HG02759 (cell line): ENCODE data around the gene KLK12.

Source experiments
- ATAC-seq: cut with Tn5 transposase; IDR thresholded peaks from one replicate; pipeline ENCODE4 v1.9.1; 2021; ENCODE audit warnings: mild to moderate bottlenecking, moderate library complexity; ENCODE audit not compliant: unreplicated experiment

KLK12 gene

DNA sequence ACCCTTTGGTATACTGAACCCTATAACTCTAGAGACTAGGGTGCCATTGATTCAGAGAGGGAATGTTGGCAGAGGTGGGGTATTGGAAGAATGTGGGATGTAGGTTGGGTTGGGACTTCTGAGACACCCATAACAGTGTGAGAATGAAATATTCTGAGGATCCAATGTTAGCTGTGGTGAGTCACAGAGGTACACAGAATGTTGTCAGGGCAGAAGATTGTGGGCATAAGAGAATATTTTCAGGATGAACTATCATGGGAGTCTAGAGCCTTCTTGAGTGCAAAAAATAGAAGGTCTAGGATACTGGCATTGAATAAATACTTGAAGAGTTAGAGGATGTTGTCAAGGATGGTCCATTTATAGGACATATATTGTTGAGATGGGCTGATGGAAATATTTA is 21.1 kb upstream of the KLK12 start:
- no peak for ATAC-seq

DNA sequence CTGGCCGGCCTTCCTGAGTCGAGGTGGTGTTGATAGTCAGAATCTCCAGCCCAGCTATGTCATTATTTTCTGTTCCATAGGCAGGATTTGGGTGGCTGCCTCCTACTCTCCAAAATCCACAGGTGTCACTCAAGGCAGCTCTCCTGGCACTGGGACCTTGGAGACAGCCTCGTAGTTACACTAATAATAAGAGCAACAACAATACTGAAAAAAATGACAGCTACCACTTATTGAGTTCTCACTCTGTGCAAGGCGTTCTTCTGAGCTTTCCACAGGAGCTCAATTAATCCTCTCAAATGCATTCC is 12.2 kb upstream of the KLK12 start:
- no peak for ATAC-seq

DNA sequence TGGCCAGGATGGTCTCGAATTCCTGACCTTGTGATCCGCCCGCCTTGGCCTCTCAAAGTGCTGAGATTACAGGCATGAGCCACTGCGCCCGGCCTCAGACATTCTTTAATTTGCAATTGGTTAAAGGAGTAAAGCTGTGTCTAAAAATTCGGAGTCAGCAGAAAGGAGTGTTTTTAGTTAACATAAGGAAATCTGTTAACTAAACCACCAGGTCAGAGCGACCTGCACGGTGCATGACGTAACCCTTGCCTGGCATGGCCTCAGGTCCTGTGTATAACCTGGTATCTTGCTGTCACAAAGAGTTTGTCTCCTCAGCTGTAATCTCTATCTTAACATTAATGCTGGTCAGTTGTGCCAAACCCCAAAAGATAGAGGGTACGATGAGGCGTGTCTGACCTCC is 9.5 kb upstream of the KLK12 start:
- no peak for ATAC-seq

DNA sequence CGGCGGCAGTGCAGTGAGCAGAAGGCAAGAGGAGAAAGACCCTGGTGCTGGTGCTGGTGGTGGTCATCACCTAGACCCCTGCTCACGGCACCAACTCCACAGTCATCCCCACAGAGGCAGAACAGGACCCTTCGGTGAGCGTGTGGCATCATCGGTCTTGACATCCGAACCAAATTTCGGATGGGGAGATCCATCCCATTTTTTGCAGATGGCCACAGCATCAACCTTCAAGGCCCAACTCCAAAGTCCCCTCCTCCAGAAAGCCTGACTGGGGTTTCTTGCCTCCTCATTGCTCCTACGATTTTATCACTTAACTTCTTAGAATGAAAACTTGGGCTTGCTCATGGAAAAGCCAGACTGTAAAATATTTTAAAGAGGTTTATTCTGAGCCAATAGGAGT is 8.7 kb upstream of the KLK12 start:
- ATAC-seq, result no peak

DNA sequence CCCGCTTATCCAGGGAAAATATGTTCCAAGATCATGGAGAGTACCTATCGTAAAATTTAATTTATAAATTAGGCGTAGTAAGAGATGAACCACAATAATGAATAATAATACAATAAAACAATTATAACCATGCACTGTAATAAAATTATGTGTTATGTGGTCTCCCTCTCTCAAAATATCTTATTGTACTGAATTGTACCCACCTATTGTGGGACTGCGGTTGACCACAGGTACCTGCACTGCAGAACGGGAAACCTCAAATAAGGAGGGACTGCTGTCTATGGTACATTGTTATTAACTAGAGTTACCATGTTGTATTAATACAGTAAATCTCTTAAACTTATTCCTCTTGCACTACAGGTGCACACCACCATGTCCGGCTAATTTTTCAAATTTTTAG is 5.3 kb upstream of the KLK12 start:
- ATAC-seq, result no peak

DNA sequence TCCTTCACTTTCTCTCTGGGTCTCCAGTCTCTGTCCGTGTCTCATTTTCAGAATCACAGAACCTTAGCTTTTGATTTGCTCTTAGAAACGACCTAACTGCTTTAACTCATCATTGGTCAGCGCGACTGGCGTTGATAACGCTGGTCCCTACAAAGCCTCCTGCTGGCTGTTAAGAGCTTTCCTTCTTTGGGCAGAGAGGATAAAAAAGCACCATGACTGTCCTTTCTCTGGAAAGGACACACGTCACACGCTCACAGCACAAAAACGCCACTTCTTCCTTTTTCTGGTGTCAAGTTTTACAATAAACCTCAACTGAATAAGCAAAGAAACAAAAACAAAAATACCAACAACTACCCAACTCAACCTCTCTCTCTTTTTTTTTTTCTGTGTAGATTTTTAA is 1.7 kb upstream of the KLK12 start:
- ATAC-seq, result no peak

DNA sequence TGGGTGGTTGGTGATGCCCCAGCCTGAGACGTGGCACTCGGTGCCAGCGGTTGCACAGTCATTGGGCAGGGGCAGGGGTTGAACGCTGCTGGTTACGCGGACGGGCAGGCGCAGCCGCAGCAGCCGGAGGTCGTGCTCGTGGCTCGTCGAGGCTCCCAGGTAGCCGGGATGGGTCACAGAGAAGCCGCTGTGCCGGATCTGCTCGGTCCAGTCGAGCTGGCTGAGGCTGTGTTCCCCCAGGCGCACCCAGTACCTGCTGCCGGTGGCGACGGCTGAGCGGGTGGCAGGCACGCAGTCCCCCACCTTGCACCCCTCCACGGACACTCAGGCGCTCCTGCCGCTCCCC is 2.9 kb downstream of the KLK12 start:
- no peak for ATAC-seq

DNA sequence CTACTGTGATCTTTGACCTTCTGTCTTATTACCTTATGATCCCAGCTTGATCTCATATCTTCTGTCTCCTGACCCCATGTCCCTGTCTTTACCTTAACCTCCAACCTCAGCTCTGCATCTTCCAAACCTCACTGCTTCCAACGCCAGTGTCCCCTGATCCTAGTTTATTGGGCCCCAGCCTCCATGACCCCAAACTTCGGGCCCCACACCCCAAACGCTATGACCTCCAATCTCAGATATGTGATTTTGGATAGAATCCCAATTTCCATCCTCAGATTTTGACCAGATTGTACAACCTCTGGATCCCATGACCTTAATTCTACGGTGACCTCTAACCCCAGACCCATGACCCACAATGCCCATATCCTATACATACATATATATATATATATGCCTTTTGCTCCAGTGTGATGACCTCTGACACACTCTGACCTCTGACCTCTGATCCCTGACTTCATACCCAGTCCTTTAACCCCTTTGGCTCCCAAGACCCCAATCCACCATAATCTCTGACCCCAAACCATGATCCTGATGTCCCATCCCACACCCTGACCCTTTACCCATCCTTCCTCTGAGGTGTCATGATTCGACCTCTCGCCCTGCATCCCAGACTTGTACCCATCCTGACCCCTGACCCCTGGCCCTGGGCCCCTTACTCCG is 3.5 kb downstream of the KLK12 start:
- no peak for ATAC-seq

DNA sequence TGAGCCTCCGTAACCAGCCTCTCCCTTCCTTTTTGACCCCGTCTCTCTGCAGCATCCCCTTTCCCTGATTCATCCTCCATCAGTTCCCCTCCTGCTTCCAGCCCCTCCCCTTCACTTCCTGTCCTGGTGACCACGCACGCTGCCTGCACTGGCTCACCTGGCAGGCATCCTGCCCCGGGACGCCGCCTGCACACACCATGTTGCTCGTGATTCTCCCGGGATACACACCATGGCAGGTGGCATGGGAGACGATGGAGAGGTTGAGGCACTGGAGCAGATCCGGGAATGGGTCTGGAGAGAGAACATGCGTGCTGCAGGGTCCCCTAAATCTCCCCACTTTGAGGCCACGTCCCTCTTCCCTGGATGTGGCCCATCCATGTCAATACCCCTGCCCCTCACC is 4.2 kb downstream of the KLK12 start:
- ATAC-seq, result no peak

DNA sequence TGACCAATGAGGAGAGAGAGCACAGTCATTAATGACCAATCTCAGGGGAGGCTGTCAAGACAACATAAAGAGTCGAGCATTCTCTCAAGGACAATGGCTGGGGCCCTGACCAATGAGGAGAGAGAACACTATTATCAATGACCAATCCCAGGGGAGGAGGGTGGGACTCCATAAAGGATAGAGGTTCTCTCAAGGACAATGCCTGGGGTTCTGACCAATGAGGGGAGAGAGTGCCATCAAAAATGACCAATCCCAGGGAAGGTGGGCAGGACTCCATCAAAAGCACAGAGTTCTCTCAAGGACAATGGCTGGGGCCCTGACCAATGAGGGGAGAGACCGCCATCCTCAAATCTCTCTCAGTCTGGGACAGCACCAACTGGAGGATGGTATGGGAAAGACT is 5.1 kb downstream of the KLK12 start:
- ATAC-seq, result no peak

DNA sequence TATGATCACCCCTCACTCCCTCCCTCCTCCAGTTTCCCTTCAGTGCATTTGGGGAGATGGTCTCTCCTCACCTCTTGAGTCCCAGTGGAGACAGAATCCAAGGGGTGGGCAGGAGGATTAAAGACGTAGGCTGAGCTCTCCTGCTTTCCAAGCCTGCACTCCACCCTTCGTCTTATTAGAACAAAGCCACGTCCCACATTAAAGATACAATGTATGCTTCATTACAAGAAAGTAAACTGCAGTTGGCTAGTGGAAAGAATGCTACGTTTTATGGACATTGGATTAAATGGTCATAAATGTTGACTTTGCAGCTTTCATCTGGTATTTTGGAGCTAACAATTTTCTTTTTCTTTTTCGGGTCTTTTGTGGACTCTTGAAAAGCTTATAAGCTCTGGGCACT is 6.9 kb downstream of the KLK12 start:
- no peak for ATAC-seq

DNA sequence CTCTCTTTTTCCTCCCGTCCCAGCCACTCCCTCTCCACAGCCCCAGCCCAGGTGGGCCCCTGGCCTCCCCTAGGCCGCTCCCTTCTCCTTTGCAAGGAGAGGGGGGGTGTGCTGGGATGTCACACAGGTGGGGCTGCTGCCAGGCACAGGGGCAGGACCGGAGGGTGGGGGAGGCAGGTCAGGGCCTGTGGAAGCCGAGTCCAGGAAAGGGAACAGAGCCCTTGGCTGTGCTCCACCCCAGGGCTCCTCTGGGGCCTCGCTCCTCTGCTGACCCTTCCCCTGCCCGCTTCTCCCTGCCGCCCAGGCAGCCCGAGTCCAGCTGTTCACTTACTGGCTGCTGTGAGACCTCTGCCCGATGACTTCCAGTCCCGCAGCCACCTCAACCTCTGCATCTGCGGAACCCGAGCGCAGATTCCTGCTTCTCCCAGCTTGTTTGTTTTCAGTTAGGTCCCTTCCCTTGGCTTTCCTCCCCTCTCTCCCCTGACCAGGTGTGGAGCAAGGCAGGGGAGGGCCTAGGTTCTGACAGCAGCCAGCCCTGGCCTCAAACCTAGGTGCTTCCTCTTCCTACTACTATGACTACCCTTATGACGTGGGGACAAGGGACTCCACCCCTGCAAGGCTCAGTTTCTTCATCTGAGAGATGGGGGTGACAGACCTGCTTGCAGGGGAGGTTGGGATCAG is 7.5 kb downstream of the KLK12 start:
- ATAC-seq, result no peak

DNA sequence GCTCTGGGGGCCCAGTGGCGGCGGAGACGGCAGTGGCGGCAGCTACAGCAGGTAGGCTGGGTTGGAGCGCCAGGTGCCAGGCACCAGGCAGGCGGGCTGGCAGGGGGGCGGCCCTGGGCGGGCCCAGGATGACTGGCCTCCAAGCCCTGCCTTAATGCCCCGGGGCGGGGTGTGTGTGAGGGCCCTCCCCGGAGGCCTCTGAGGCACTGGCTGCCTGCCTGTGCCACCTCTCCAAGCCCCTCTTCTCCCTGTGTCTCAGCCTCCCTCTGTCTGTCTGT is 8.3 kb downstream of the KLK12 start, which contains the start of gene KLK11:
KLK11 (minus strand) TSS at position 63 of the 278 bp plus-strand sequence. CDS start 985 bp downstream, outside the sequence.
- ATAC-seq, result no peak

DNA sequence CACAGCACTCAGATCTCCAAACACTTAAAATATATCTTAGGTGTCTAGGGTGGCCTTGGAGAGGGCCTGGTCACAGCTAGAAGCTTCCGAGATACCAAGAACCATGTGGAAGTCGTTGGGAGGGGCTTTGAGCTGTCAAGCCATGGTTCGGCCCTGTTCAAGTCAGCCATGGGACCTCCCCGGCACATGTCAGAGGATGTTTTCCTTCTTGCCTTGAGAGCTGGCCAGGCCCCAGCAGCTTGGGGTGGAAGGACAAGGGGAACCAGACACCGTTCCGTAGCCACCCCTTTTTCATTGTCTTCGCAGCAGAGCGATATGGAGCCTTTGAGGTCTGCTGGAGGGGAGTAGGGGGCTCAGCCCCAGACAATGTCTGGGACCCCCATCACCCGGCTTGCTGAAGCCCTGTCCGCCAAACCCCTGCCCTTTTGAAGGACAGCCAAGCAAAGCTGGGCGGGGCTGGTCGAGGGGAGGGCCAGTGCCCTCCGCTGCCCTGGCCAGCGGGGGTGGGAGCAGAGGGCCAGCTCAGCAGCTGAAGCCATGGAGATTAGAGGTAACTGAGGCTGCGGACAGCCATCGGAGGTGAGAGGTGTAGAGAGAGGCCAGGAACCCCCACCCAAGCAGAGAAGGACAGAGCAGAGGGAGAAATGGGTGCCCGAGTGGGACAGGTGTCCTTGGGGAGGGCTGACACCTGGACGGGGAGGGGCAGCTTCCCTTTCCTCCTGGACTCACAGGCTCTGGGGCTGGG is 8.8 kb downstream of the KLK12 start:
- no peak for ATAC-seq

DNA sequence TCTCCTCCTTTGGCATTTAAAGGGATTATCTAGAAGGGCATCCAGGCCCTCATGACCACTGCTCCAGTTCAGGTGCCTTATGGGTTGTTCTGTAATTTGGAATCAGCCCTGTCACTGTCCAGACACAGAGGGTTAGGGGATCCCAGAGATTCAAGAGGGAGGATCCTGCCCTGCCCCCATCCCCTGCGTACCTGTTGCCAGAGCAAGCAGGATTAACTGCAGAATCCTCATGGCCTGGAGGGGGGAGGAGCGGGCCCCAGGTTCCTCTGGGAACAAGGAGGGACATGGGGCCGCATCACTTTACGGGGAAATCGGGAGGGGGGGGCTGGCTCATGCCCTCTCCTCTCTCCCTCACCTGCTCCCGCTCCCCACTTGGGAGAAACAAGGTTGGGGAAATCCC is 9.4 kb downstream of the KLK12 start:
- ATAC-seq, result no peak

DNA sequence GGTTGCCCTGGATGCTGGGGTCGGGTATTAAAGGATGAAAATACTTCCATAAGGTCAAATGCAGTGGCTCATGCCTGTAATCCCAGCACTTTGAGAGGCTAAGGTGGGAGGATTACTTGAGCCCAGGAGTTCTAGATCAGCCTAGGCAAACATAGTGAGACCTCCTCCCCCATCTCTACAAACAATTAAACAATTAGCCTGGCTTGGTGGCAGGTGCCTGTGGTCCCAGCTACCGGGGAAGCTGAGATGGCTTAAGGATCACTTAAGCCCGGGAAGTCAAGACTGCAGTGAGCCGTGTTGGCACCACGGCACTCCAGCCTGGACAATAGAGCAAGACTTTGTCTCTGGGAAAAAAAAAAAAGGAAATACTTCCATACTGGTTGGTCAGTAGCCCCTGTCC is 9.9 kb downstream of the KLK12 start:
- no peak for ATAC-seq

DNA sequence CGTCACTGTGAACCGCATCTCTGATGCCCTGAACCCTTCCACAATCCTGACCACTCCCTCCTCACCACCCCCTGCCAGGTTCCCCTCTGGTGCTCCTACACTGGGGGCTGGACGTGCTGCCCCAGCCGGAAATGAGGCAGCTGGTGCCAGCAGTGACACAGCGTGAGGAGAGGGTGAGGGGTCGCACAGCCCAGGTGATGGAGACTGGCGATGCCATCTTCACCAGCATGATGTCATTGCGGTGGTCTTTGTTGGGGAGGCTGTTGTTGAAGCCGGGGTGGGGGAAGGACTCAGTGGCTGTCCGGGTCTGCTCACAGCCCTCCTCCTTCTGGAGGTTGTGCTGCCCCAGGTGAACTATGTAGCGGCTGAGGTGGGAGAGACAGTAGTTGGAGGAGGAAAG is 10.9 kb downstream of the KLK12 start:
- no peak for ATAC-seq

DNA sequence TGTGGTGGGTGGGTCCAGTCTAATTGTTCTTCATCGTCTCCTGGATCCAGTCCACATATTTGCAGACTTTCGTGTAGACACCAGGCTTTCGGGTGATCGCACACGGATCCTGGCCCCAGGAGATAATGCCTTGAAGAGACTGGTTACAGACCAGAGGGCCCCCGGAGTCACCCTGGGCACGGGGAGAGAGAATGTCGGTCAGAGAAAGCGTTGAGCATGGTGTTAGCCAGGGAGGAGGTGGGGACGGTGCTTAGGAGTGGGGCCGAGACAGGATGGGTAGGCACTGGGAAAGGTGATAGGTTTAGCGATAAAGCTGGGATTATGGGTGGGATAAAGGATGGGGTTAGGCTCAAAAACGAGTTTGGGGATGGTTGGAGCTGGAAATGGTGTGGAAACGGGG is 12.3 kb downstream of the KLK12 start:
- no peak for ATAC-seq

DNA sequence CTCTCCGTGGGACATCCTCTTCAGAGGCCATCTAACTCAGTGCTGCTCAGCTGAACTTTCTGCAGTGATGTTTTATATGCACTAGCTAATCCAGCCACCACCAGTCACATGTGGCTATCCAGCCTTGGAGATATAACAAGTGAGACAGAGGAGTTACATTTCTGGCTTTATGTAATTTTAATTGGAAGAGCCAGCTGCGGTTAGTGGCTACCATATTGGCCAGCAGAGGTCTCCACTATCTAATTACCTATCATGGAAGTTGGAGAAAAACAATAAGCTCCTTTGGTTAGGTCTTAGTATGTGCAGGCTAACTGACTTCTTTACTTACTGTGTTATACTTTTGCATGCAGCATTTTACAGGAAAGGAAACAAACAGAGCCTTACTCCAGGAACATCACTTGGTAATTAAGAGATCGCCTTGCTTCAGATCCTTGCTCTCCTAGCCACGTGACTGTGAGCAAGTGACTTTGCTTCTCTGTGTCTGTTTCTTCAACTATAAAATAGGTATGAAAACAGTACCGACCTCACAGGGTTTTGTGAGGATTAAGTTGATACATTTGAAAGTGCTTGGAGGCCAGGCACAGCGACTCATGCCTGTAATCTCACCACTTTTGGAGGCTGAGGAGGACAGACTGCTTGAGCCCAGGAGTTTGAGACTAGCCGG is 13.7 kb downstream of the KLK12 start:
- no peak for ATAC-seq

DNA sequence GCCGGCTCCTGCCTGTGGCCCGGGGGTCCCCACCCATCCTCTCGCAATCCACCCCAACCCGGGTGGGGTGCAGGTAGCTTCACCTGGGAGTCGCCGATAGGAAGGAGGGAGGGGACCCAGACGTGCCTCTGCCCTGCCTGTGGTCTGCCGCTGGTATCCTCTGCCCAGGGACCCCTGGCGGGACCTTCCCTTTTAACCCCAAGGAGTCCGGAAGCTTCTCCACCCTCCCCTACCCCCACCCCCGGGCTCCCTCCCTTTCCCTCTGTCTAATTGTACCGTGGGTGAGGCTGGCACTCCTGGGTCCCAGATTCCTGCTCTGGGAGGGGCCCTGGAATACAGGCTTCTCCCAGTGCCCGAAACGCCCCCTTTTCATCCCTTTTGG is 15.3 kb downstream of the KLK12 start, which contains the start of gene KLK10:
KLK10 (minus strand) TSS at position 166 of the 382 bp plus-strand sequence. CDS start 579 bp downstream, outside the sequence.
- ATAC-seq, result no peak

DNA sequence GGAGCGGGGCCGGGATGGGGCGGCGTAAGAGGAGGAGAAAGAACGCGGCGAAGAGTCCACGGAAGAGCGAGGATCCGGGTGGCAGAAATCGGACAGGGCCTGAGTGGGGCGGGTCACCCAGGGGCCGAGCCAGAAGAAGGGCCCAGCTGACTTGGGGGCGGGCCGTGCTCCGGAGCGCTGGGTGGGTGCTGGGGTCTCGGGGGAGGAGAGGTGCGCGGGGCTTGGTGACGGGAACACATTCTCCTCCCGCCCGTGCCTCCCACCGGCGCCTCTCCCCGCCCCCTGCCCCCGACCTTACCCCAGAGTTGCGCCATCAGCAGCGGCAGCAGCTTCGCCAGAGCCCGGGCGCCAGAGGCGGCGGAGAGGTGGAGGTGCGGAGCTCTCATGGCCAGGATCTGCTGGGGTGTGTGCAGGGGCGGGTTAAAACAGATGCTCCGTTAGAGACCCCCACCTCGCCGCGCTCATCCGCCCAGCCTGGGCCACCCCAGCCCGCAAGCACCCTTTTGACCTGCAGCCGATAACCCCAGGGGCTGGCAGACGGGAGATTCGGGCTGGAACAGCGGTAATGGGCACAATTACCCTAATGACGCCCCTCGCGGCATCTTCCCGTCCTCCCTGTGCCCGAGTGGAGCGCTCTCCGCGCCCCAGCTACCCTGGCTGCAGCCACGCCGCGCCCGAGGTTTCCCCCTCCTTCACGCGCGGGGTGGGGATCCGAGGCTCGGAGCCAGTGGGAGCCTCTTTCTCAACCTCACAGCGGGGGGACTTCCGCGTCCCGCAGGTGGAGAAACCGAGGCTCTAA is 15.9 kb downstream of the KLK12 start:
- ATAC-seq, result no peak
